ENCODE measurements around the gene RBM28.

Gene RBM28

DNA sequence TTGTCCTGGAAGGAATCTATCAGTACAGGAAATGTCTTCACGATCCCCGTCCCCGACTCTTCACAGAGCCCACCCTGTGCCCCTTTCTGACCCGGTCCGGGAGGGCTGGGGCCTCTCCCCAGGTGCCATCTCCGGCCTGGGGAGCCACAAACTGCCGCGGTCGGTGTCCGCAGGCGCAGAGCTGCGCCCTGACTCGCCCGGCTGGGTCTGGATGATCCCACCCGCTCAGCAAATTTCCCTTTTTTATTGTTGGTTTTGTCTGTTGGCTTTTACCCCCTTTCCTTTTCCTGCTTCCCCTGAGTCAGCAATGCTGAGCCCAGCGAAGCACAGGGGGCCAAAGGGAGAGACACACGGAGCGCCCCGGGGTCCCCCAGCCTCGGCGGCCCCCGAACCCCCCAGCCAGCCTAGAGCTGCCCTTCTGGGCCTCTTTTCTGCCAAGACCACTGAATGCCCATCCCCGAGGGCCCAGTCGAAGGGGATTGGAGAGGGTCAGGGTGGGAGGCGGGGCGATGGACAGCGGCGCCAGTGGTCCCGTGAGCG is 71.7 kb downstream of the RBM28 start:
- no peak for DNase-seq (ENCODE audit: low read depth)
- H3K4me3 ChIP-seq (ENCODE audit: low read depth, low read length), result no peak overlapping the region
- TF ChIP-seq, protein P1, sequence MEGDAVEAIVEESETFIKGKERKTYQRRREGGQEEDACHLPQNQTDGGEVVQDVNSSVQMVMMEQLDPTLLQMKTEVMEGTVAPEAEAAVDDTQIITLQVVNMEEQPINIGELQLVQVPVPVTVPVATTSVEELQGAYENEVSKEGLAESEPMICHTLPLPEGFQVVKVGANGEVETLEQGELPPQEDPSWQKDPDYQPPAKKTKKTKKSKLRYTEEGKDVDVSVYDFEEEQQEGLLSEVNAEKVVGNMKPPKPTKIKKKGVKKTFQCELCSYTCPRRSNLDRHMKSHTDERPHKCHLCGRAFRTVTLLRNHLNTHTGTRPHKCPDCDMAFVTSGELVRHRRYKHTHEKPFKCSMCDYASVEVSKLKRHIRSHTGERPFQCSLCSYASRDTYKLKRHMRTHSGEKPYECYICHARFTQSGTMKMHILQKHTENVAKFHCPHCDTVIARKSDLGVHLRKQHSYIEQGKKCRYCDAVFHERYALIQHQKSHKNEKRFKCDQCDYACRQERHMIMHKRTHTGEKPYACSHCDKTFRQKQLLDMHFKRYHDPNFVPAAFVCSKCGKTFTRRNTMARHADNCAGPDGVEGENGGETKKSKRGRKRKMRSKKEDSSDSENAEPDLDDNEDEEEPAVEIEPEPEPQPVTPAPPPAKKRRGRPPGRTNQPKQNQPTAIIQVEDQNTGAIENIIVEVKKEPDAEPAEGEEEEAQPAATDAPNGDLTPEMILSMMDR (IDR thresholded peaks at IDR 0.05; ENCODE audit: insufficient read depth, low read depth, low read length, missing control alignments), result no peak

DNA sequence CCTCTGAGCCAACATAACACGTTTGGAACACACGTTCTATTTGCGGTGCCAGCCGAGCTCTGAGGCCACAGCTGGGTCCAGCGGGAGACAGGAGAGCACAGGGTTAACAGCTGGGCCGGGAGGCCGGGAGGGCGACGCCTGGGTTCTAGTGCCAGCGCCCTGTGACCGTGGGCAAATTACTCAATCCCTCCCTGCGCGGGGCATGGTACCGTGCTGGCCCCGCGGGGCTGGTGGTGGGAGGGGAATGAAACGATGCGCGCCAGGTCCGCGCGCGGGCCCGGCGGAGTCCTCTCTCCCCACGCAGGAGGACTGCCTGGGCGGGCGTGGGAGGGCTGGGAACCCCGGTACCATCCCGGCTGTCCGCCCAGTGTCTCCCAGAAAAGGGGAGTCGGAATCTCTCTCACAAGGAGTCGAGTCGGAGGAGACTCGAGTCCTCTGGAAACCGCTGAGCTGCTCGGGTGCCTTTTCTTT is 72.2 kb downstream of the RBM28 start:
- H3K4me3 ChIP-seq (ENCODE audit: low read depth, low read length), result no peak overlapping the region
- TF ChIP-seq, protein P1 (IDR thresholded peaks at IDR 0.05; ENCODE audit: insufficient read depth, low read depth, low read length, missing control alignments), result no peak

DNA sequence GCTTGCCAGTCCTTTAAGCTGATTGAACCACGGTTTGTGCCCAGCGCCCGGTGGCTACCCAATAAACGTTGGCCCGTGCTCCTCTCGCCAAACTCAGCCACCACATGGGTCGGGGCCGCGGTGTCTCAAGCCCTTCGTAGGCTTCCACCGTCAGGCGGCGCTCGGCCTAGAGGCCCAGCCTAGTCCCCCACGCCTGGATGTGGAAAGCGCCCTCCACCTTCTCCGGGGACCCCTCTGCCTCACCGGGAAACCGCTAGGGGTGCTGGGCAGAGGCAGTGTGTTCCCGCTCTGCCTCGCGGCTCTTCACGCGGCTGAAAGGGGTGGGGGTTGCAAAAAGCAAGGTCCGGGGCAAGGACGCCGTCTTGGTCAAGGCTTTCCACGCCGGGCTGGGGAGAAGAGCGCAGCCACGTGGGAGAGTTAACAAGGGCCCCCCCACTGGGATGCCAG is 72.9 kb downstream of the RBM28 start:
- no peak overlapping the region for H3K4me3 ChIP-seq (ENCODE audit: low read depth, low read length)
- TF ChIP-seq, protein P1 (IDR thresholded peaks at IDR 0.05; ENCODE audit: insufficient read depth, low read depth, low read length, missing control alignments), result no peak
- no peak for DNase-seq (ENCODE audit: low read depth)

More for the DNA sequence above, 72.2 kb downstream of the RBM28 start:
- DNase-seq (ENCODE audit: low read depth), result no peak

DNA sequence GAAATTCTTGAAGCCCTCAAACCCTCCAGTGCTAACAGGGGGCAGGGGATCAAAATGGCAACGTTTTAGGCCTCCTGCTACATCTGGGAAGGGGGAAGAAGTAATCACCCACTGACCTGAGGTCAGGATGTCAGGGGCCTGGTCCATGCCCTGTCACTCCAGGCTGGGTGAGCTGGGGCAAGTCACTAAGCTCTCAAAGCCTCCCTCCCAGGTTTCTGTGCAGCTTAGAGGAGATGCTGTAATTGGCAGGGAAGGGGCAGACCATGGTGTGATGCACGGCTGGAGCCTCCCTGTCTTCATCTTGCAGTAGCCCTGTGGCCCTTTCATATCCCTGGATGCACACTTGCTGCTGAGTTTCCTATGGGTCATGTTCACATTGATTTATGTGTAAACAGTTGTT is 75.5 kb downstream of the RBM28 start:
- no peak overlapping the region for H3K4me3 ChIP-seq (ENCODE audit: low read depth, low read length)
- TF ChIP-seq, protein P1 (IDR thresholded peaks at IDR 0.05; ENCODE audit: insufficient read depth, low read depth, low read length, missing control alignments), result no peak
- no peak for DNase-seq (ENCODE audit: low read depth)

DNA sequence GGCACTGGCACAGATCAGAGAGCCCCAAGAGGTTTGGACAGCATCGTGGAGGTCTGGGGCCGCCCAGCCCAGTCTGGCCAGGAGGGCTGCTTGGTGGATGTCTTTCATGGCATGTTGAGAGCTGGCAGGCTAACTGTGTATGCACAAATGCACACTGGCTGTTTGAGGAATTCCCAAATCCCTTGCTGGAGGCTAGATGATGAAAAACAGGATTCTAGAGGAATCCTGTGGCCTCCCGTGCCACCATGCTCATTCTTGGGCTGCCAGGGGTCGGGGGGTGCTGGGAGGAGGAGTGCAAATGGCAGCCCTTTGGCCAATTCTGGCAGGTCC is 76.1 kb downstream of the RBM28 start:
- no peak overlapping the region for H3K4me3 ChIP-seq (ENCODE audit: low read depth, low read length)
- TF ChIP-seq, protein P1 (IDR thresholded peaks at IDR 0.05; ENCODE audit: insufficient read depth, low read depth, low read length, missing control alignments), result no peak
- no peak for DNase-seq (ENCODE audit: low read depth)

DNA sequence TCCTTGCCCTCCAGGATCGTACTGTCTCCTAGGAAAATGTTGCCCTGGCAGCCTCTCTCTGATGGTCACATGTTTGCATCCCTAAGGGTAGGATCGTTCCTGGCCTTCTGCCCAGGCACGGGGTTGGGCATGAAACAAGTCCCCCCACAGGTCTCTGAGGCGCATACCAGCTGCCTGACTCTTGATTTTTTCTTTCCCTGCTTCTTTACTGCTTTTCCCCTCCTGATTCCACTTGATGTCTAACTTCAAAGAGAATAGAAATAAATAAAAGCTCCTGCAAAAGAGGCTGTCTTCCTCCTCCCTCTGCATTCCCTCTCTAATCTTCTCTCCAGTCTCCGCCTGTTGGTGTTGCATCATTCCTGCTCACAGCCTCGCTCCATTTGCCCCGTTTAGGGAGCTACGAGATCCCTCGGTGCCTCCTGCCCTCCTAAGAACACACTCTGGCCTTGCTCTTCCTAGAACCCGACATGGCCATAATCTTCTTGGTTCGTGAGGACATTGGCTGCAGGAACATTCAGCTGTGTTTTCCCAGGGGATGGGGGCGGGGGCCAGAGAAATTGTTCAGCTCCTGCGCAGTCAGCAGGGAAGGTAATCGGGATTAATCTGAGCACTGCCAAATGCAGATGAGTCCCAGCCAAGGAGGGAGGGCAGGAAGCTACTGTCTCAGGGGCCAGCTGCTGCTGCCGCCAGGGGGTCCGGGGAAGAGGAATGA is 76.7 kb downstream of the RBM28 start:
- TF ChIP-seq, protein P1 (IDR thresholded peaks at IDR 0.05; ENCODE audit: insufficient read depth, low read depth, low read length, missing control alignments), result no peak
- no peak overlapping the region for H3K4me3 ChIP-seq (ENCODE audit: low read depth, low read length)
- DNase-seq (ENCODE audit: low read depth), result no peak

DNA sequence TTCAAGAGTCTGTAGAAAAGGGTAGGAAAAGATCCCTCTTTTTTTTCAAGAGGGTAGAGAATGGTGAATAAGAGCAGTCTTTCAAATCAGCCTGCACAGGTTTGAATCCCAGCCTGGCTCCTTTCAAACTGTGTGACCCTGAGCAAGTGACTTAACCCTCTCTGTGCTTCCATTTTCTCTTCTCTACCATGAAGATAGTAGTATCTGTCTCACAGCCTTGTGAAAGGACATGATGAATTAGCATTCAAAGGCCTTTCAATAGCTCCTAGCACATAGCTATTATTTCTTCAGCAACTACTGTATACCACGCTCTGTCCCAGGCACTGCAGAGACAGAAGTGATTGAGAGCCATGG is 77.2 kb downstream of the RBM28 start:
- H3K4me3 ChIP-seq (ENCODE audit: low read depth, low read length), result no peak overlapping the region
- DNase-seq (ENCODE audit: low read depth), result no peak

More for the DNA sequence above, 77.2 kb downstream of the RBM28 start:
- TF ChIP-seq, protein P1 (IDR thresholded peaks at IDR 0.05; ENCODE audit: insufficient read depth, low read depth, low read length, missing control alignments), result no peak

Data from GM12865 (cell line).